ENCODE results near the gene NBPF26.
"Not testable (repeated sequence)": the region's sequence is repeated elsewhere in the genome, so short reads cannot be mapped to it uniquely, and the experiment has no call there.

DNA sequence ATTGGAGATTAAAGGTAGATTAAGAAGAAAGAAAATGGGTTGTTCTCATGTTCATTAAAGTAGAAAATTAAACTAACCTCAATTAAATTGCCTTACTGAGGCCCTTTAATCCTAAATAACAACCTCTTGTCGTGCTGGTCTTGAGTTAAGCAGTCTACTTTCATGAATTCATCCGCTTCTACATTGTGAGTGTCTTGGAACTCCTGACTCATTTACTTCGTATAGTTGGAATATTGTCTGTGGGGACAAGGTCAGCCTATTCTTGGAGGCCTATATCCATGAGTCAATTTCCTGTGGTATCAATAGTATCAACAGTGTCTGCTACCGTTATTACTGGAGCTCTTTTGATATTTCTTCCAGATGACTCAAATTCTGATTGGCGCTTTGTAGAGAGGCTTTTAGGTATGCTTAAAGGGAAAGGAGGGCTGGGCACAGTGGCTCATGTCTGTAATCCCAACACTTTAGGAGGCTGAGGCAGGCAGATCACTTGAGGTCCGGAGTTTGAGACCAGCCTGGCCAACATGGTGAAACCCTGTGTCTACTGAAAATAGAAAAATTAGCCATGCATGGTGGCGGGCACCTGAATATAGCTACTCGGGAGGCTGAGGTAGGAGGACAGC, 136.0 kb downstream of the NBPF26 start:
- TF ChIP-seq ZNF263 (CRISPR knock-in tag; IDR thresholded peaks at IDR 0.05; ENCODE audit: borderline replicate concordance); FOXJ2 (tag; IDR thresholded peaks at IDR 0.05); LEF1 (IDR thresholded peaks at IDR 0.05); PHF21A (IDR thresholded peaks at IDR 0.05; ENCODE audit: borderline replicate concordance, low read depth): not testable (repeated sequence)
- TF ChIP-seq, protein P1, sequence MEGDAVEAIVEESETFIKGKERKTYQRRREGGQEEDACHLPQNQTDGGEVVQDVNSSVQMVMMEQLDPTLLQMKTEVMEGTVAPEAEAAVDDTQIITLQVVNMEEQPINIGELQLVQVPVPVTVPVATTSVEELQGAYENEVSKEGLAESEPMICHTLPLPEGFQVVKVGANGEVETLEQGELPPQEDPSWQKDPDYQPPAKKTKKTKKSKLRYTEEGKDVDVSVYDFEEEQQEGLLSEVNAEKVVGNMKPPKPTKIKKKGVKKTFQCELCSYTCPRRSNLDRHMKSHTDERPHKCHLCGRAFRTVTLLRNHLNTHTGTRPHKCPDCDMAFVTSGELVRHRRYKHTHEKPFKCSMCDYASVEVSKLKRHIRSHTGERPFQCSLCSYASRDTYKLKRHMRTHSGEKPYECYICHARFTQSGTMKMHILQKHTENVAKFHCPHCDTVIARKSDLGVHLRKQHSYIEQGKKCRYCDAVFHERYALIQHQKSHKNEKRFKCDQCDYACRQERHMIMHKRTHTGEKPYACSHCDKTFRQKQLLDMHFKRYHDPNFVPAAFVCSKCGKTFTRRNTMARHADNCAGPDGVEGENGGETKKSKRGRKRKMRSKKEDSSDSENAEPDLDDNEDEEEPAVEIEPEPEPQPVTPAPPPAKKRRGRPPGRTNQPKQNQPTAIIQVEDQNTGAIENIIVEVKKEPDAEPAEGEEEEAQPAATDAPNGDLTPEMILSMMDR (IDR thresholded peaks at IDR 0.05 in 2 of 3, conservative IDR thresholded peaks at IDR 0.05 in 1 of 3; ENCODE audit: insufficient read depth in 2 of 3, low read depth in 1 of 3, low read length in 3 of 3): not testable (repeated sequence)
